K562 (cell line): ENCODE data around the gene CDHR2. TPM values are rescaled to one million over a fixed set of nuclear protein-coding genes. Genes with fewer than 3 reads are reported as not detected.

Experiments used
- BHLHE40 ChIP-seq: IDR thresholded peaks from 2 replicates; pipeline ENCODE4 v1.6.1; 2011; ENCODE audit warnings: low read length, improper control_type of control experiment
- FUS ChIP-seq: fragments of 200-400 bp; formaldehyde crosslinking; optimal IDR thresholded peaks from 2 replicates; pipeline ENCODE3; 2017; ENCODE audit warnings: low read depth, low read length
- MAZ ChIP-seq, 2 experiments: fragments of 450-650 bp in 1 of 2; sonication (generic) in 1 of 2; formaldehyde crosslinking; IDR thresholded peaks in 1 of 2; conservative IDR thresholded peaks in 1 of 2; 2 replicates each; pipeline versions ENCODE4 v1.4.0 to v1.5.0; 2020; ENCODE audit warnings: mild to moderate bottlenecking in 1 of 2, missing genetic modification reagents in 1 of 2
- NFE2L1 ChIP-seq: fragments of 450-650 bp; IDR thresholded peaks from 2 replicates; pipeline ENCODE4 v1.6.1; 2016; ENCODE audit warnings: missing genetic modification characterization, low read depth, mild to moderate bottlenecking, missing compliant biosample characterization, moderate library complexity, borderline replicate concordance
- OTX1 ChIP-seq: fragments of 450-650 bp; formaldehyde crosslinking; IDR thresholded peaks from 2 replicates; pipeline ENCODE4 v1.4.0; 2022; ENCODE audit warnings: mild to moderate bottlenecking
- TEAD4 ChIP-seq, 2 experiments: sonication (generic) in 1 of 2; formaldehyde crosslinking in 1 of 2; IDR thresholded peaks; 2 replicates each; pipeline versions ENCODE4 v1.6.1 to v1.8.0; 2012 to 2022; ENCODE audit warnings: borderline replicate concordance in 1 of 2, inconsistent platforms in 1 of 2, low read length in 1 of 2, mild to moderate bottlenecking in 1 of 2, missing genetic modification reagents in 1 of 2
- polyA plus RNA-seq, 8 experiments: library from polyadenylated mRNA; depleted of rRNA in 4 of 8; stranded (reverse) in 5 of 8; unstranded in 3 of 8; fragments of >200 nt; fragmentation: Nextera tagmentation in 2 of 8; fragmentation: Illumina TruSeq in 1 of 8; extraction: Ambion mirVana in 2 of 8; extraction: Trizol in 1 of 8; gene quantifications; 2 replicates each; pipeline versions ENCODE4 v1.2.1 to v1.2.3, GENCODE V29; 2011 to 2014; ENCODE audit warnings: inconsistent platforms in 1 of 8, missing spikeins in 1 of 8
- total RNA-seq, 7 experiments: library from RNA; depleted of rRNA in 6 of 7; stranded (reverse); fragments of >200 nt in 6 of 7; fragmentation: Illumina TruSeq in 2 of 7; extraction: Trizol in 2 of 7; gene quantifications; 2 replicates each; pipeline versions ENCODE4 v1.2.1 to v1.2.3, GENCODE V29; 2011 to 2021; ENCODE audit warnings: low replicate concordance in 1 of 7
- TF ChIP-seq, protein P1 (sequence below): fragments of 250-450 bp; sonication (Bioruptor Pico); IDR thresholded peaks from 2 replicates; pipeline ENCODE4 v1.4.0; 2020
- TF ChIP-seq, protein P2 (sequence below): fragments of 200-800 bp; sonication (Bioruptor generic); IDR thresholded peaks from 2 replicates; pipeline ENCODE4 v1.6.1; 2017; ENCODE audit warnings: missing genetic modification characterization, missing compliant biosample characterization

The CDHR2 gene
- total and polyA plus RNA-seq, 9 of the 15 experiments (the other 6 are each of a cell fraction or from before 2014, with no cell fraction given): 0.01 to 0.62 (median 0.09) TPM; not detected in 2

DNA sequence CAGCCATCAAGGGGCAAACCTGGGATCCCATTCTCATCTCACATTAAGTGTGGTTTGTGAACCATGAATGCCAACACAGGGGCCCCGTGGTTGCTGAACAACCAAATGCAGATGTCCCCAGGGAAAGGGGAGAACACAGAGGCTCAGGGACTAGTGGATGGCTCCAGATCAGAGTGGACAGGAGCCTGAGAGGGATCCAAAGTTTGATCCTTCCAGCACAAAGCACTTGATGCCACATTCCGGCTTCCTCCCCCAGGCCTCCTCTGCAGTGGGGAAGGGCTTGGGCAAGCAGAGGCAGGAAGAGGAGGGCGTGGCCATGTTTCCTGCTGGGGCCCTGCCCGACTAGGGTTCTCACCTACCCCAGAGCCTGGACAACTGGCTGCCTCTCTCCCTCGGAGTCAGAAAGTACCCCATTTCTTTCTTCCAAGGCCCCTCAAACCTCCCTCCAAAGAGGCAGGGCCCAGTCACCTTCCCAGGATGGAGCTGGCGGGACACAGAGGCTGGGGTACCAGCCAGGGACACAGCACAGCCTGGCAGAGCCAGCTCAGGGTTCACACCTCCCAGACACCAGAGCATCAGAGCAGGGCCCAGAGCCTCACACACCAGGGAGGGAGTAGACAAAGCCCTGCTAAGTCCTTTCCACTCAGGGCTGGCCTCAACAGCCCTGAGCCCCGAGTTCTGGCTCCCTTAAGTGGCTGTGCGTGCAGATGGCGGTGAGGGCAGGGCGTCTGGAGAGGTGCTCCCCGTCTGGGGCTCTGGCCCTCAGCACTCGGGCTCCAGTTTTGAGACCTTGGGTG is 7.6 kb upstream of the CDHR2 start (continued):
- TF ChIP-seq, protein P1, sequence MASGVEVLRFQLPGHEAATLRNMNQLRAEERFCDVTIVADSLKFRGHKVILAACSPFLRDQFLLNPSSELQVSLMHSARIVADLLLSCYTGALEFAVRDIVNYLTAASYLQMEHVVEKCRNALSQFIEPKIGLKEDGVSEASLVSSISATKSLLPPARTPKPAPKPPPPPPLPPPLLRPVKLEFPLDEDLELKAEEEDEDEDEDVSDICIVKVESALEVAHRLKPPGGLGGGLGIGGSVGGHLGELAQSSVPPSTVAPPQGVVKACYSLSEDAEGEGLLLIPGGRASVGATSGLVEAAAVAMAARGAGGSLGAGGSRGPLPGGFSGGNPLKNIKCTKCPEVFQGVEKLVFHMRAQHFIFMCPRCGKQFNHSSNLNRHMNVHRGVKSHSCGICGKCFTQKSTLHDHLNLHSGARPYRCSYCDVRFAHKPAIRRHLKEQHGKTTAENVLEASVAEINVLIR: 0 out of 2 replicates have a peak, but pooled peaks have one; percentile 17
- no peak for TF ChIP-seq NFE2L1
- TF ChIP-seq OTX1: no peak
- TF ChIP-seq, protein P2, sequence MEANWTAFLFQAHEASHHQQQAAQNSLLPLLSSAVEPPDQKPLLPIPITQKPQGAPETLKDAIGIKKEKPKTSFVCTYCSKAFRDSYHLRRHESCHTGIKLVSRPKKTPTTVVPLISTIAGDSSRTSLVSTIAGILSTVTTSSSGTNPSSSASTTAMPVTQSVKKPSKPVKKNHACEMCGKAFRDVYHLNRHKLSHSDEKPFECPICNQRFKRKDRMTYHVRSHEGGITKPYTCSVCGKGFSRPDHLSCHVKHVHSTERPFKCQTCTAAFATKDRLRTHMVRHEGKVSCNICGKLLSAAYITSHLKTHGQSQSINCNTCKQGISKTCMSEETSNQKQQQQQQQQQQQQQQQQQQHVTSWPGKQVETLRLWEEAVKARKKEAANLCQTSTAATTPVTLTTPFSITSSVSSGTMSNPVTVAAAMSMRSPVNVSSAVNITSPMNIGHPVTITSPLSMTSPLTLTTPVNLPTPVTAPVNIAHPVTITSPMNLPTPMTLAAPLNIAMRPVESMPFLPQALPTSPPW (CRISPR knock-in tag): peak; percentile 65
- peak; percentile 46; the same call in 1 of the 2 replicates for TF ChIP-seq TEAD4 (IDR thresholded peaks at IDR 0.05; ENCODE audit: low read length)
- no peak for TF ChIP-seq TEAD4 (CRISPR knock-in tag; IDR thresholded peaks at IDR 0.05; ENCODE audit: borderline replicate concordance)
- no peak for TF ChIP-seq FUS
- peak; percentile 26; the same call in 1 of the 2 replicates for TF ChIP-seq BHLHE40
- TF ChIP-seq MAZ (CRISPR knock-in tag; conservative IDR thresholded peaks at IDR 0.05 in 1 of 2, IDR thresholded peaks at IDR 0.05 in 1 of 2): peak in 1 of 2 experiments; percentile 68; a peak in 1 of 4 replicates
